CD4-positive, CD25-positive, alpha-beta regulatory T cell (primary cell): ENCODE results near the gene LRMDA. TPM values are rescaled to one million over a fixed set of nuclear protein-coding genes. Genes with fewer than 3 reads are reported as not detected.

Experiments
- ATAC-seq, 2 donors: fragments of 150-1000 bp; cut with Tn5 transposase; one replicate each; pipeline ENCODE4 v1.10.0; 2021; ENCODE audit warnings: low read depth in 2 of 2, moderate number of reproducible peaks in 2 of 2, moderate library complexity in 1 of 2
- DNase-seq, 3 donors: peaks; one replicate each; pipeline versions ENCODE4 v3.0.0 to v3.0.0-alpha.2; 2012 to 2022; ENCODE audit warnings: mixed read lengths in 1 of 3
- H3K27ac ChIP-seq: one replicate; pipeline ENCODE4 v1.7.0; 2013; ENCODE audit warnings: mild to moderate bottlenecking, low read length; ENCODE audit not compliant: insufficient read depth, poor library complexity, severe bottlenecking
- H3K27me3 ChIP-seq: one replicate; pipeline ENCODE4 v1.7.0; 2013; ENCODE audit warnings: low read length; ENCODE audit not compliant: control insufficient read depth, insufficient read depth
- H3K36me3 ChIP-seq: one replicate; pipeline ENCODE4 v1.7.0; 2013; ENCODE audit warnings: mild to moderate bottlenecking, low read length, moderate library complexity; ENCODE audit not compliant: control insufficient read depth, insufficient read depth
- H3K4me1 ChIP-seq: 2 replicates; pipeline ENCODE4 v1.7.0; 2013; ENCODE audit warnings: mild to moderate bottlenecking, low read length; ENCODE audit not compliant: insufficient read depth, control insufficient read depth, poor library complexity, severe bottlenecking
- H3K4me3 ChIP-seq: one replicate; pipeline ENCODE4 v1.7.0; 2013; ENCODE audit warnings: low read depth, mild to moderate bottlenecking, low read length, moderate library complexity
- H3K9me3 ChIP-seq, 2 experiments: 1 replicate in 1 of 2; 2 replicates in 1 of 2; pipeline ENCODE4 v1.7.0; 2013; ENCODE audit warnings: low read length in 2 of 2, mild to moderate bottlenecking in 1 of 2, moderate library complexity in 1 of 2; ENCODE audit not compliant: control insufficient read depth in 2 of 2
- H3K27ac Mint-ChIP-seq, 3 donors: one replicate each; pipeline ENCODE4 v1.8.0; 2020 to 2022; ENCODE audit warnings: mild to moderate bottlenecking in 3 of 3, mixed read lengths in 3 of 3, moderate library complexity in 2 of 3
- H3K27me3 Mint-ChIP-seq: one replicate; pipeline ENCODE4 v1.8.0; 2022; ENCODE audit warnings: mild to moderate bottlenecking, mixed read lengths
- H3K36me3 Mint-ChIP-seq: one replicate; pipeline ENCODE4 v1.8.0; 2020; ENCODE audit warnings: mixed read lengths
- H3K4me1 Mint-ChIP-seq, 4 donors: one replicate each; pipeline ENCODE4 v1.8.0; 2020 to 2022; ENCODE audit warnings: mixed read lengths in 4 of 4, mild to moderate bottlenecking in 1 of 4
- H3K4me3 Mint-ChIP-seq, 4 donors: one replicate each; pipeline ENCODE4 v1.8.0; 2020 to 2022; ENCODE audit warnings: mild to moderate bottlenecking in 4 of 4, mixed read lengths in 4 of 4, moderate library complexity in 3 of 4
- H3K9me3 Mint-ChIP-seq, 7 donors: one replicate each; pipeline ENCODE4 v1.8.0; 2020 to 2022; ENCODE audit warnings: mixed read lengths in 7 of 7, mild to moderate bottlenecking in 3 of 7, moderate library complexity in 2 of 7
- polyA plus RNA-seq, 4 donors: library from polyadenylated mRNA; unstranded; fragments of 300-500 nt; fragmentation: Illumina TruSeq; gene quantifications; one replicate each; pipeline ENCODE4 v1.2.3, GENCODE V29; 2021
- total RNA-seq: library from RNA; stranded (reverse); gene quantifications from one replicate; pipeline ENCODE4 v1.2.3, GENCODE V29; 2022

LRMDA gene
- total and polyA plus RNA-seq, 5 donors from 2014 or later = 0.10 TPM; not detected in 4

DNA sequence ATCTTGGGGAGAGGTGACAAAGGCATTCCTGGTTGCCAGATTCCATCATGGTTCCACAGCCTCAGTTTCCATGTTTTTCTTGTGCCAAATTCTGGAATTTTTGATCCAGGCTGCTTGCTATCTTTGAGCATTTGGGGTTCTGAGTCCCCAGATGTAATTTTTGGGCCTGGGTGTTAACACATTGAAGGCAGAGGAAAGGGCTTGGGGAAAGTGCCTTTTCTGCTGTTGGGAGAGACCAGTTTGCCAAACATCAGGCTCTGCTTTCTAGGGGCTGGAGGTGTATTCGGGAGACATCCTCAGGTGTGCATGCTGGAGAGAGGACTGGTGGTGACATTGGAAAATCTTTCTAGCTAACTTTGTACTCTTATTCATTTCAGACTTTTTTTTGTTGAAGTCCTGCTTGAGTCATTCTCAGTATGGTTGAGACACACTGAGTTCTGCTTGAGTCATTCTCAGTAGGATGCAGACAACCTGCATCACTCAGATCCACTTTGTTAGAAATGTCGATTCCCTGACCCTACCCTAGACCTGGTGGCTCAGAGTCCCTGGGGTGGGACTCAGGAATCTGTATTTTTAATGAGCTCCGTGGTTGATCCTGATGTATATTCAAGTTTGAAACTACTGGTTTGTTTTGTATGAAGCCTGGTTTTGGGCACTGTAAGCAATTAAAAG is 101.0 kb downstream of the LRMDA start:
- peaks cover 7% of the 10 kb centered on the region for H3K27me3 Mint-ChIP-seq
- Histone ChIP-seq H3K36me3 (no peaks in the 10 kb centered on the region), H3K27ac (no peak overlapping the region), H3K9me3 (no peaks in the 10 kb centered on the region), H3K4me3 (no peak overlapping the region), H3K27me3 (no peaks in the 10 kb centered on the region), H3K4me1 (no peaks in the 10 kb centered on the region)
- no peak for ATAC-seq
- no peak for DNase-seq
- no peak overlapping the region for H3K4me3 Mint-ChIP-seq
- H3K27ac Mint-ChIP-seq = no peak overlapping the region
- H3K36me3 Mint-ChIP-seq = no peaks in the 10 kb centered on the region
- H3K9me3 Mint-ChIP-seq = peaks cover 0 to 4% (median 0%) of the 10 kb centered on the region in 7 donors
- H3K4me1 Mint-ChIP-seq = peaks cover 0 to 5% (median 0%) of the 10 kb centered on the region in 4 donors

DNA sequence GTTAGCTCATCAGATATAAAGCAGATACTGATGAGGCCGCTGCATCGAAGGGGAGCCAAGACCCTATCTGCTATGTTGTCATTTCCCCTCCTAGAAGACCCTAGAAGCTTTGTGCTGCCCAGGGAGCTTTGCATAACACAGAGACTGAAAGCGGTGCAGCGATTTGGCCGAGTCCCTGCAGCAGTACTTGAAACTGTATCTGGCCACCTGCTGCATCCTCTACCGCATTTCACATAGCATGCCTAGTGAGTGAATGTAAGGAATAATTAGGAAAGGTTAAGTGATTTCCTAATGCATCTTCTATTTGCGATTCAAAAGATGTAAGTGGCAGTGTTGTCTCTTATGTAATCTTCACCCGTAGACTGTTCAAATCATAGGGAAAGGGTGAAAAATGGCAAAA is 106.7 kb downstream of the LRMDA start:
- no peaks in the 10 kb centered on the region for H3K4me1 ChIP-seq
- Mint-ChIP-seq H3K27ac (no peak overlapping the region), H3K27me3 (peaks cover 19% of the 10 kb centered on the region), H3K4me3 (no peak overlapping the region), H3K4me1 (no peaks in the 10 kb centered on the region), H3K36me3 (no peaks in the 10 kb centered on the region), H3K9me3 (no peaks in the 10 kb centered on the region)
- no peaks in the 10 kb centered on the region for H3K9me3 ChIP-seq
- DNase-seq (no peak), ATAC-seq (no peak)
- H3K36me3 ChIP-seq = no peaks in the 10 kb centered on the region
- H3K4me3 ChIP-seq = no peak overlapping the region
- peaks cover 4% of the 10 kb centered on the region for H3K27me3 ChIP-seq
- no peak overlapping the region for H3K27ac ChIP-seq

DNA sequence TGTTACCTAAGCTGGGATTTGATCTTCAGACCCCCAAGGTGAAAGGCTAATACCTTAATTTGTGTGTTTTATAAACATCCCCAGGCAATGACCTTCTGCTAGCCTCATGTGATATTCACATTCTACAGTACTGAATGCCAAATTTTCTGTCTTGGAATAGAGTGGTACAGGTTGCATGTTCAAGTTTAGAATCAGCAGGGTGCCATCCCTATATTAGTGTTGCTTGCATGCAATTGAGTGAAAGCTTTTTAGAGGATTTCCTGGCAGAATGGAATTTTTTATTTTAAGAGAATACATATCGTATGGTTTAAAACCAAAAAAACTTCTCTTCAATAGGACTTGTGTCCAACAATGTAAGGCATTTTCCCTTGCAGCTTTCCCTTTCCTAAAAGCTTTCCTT is 107.3 kb downstream of the LRMDA start:
- Mint-ChIP-seq H3K27ac (no peak overlapping the region), H3K4me1 (no peaks in the 10 kb centered on the region)

DNA sequence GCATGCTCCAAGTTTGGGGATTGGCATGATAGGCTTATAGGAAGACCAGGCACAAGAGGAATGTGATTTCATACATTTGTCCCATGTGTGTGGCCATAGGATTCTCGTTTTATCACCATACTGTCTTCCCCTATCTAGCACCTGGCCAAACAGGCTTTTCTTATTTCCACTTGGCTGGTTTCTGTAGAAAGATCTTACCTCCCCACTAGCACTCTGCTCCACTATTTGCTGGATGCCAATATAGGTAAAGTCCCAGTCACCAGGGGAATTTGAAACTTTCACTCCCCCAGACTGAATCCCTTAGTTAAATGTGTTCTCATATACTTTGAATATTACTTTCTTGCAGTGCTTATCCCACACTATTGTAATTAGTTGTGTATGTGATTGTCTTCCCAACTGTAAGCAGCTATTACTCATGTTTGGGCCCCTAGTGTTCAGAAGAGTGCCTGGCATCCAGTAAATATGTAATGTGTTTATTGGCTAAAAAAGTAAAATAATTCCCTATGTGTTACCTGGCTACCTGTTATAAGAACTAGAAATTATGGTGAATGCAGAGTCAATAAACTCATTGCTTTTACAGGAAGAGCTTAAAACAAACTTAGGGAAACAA is 109.0 kb downstream of the LRMDA start:
- Histone ChIP-seq H3K4me3 (no peak overlapping the region), H3K4me1 (no peaks in the 10 kb centered on the region), H3K27ac (no peak overlapping the region), H3K36me3 (no peaks in the 10 kb centered on the region), H3K27me3 (peaks cover 6% of the 10 kb centered on the region), H3K9me3 (no peaks in the 10 kb centered on the region)
- no peaks in the 10 kb centered on the region for H3K36me3 Mint-ChIP-seq
- no peak overlapping the region for H3K4me3 Mint-ChIP-seq
- no peak for ATAC-seq
- no peaks in the 10 kb centered on the region for H3K4me1 Mint-ChIP-seq
- H3K27ac Mint-ChIP-seq = no peak overlapping the region
- no peak for DNase-seq
- peaks cover 19% of the 10 kb centered on the region for H3K27me3 Mint-ChIP-seq
- peaks cover 0 to 4% (median 0%) of the 10 kb centered on the region in 7 donors for H3K9me3 Mint-ChIP-seq

More for the DNA sequence above, 107.3 kb downstream of the LRMDA start:
- H3K36me3 ChIP-seq = no peaks in the 10 kb centered on the region
- ATAC-seq = no peak
- peaks cover 5% of the 10 kb centered on the region for H3K27me3 ChIP-seq
- no peak overlapping the region for H3K4me3 ChIP-seq
- H3K4me3 Mint-ChIP-seq = no peak overlapping the region
- DNase-seq = no peak
- no peak overlapping the region for H3K27ac ChIP-seq
- no peaks in the 10 kb centered on the region for H3K9me3 ChIP-seq
- H3K4me1 ChIP-seq = no peaks in the 10 kb centered on the region
- H3K9me3 Mint-ChIP-seq = peaks cover 0 to 2% (median 0%) of the 10 kb centered on the region in 7 donors
- H3K36me3 Mint-ChIP-seq = no peaks in the 10 kb centered on the region
- peaks cover 19% of the 10 kb centered on the region for H3K27me3 Mint-ChIP-seq

DNA sequence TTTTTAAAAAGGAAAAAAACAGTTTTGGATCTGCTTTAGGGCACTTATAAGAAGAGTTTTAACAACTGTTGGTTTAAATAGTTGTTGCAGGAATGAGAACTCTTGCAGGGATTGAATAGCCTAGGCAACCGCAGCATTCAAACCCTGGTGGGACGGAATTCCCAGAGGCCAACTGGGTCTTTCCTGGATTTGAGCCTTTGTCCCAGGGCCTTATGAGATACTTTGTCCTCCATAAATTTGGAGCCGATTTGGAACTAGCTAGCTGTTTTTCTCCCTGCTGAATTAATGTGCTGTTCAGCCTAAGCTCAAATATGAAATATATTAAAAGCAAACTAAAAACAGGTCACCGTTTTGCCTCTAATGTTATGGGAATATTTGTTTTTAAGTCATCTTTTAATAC is 109.6 kb downstream of the LRMDA start:
- no peak overlapping the region for H3K27ac Mint-ChIP-seq
- H3K4me3 ChIP-seq = no peak overlapping the region
- no peak overlapping the region for H3K4me3 Mint-ChIP-seq
- no peak for ATAC-seq
- no peaks in the 10 kb centered on the region for H3K36me3 Mint-ChIP-seq
- no peaks in the 10 kb centered on the region for H3K4me1 ChIP-seq
- peaks cover 19% of the 10 kb centered on the region for H3K27me3 Mint-ChIP-seq
- H3K4me1 Mint-ChIP-seq = no peaks in the 10 kb centered on the region
- no peak for DNase-seq
- no peaks in the 10 kb centered on the region for H3K36me3 ChIP-seq
- peaks cover 6% of the 10 kb centered on the region for H3K27me3 ChIP-seq
- H3K27ac ChIP-seq = no peak overlapping the region
- H3K9me3 Mint-ChIP-seq = peaks cover 0 to 4% (median 0%) of the 10 kb centered on the region in 7 donors
- H3K9me3 ChIP-seq = no peaks in the 10 kb centered on the region

DNA sequence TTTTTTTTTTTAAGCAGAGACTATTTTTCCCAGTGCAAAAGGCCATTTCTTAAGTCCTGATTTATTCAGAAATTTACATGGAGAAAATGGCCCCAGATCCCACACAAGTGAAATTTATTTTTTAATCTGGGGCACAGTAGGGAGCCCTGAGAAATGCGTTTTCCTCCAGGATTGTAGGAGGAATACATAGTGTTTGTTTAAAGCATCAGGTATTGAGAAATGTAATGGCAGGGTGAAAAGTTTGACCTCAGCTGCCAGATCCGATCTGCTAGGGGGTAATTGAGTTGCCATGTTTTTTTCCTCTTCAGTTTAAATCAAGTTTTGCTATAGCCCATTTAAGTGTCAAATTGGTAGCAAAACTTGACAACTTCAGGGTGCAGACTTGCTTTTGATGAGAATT is 110.0 kb downstream of the LRMDA start:
- Histone ChIP-seq H3K4me1 (no peaks in the 10 kb centered on the region), H3K36me3 (no peaks in the 10 kb centered on the region)
- H3K36me3 Mint-ChIP-seq = no peaks in the 10 kb centered on the region

DNA sequence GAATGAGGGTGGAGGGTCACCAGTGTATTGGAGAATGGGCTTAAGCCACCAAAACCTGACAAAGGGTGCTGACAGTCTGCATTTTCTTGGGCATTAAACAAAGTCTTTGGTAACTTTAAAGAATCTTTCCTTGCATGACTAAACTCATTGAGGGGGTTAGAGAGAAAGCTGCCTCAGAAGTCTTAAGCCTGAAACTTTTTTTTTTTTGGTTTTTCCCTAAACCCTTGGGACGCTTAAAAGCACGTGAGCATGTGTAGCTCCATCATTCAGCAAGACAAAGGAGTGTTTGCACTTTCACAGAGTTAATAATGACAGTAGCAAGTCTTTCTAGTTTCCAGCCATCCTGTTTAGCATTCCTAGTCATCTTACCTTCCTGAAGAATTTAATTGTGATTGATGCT is 110.7 kb downstream of the LRMDA start:
- no peaks in the 10 kb centered on the region for H3K36me3 Mint-ChIP-seq
- peaks cover 6% of the 10 kb centered on the region for H3K27me3 ChIP-seq
- no peak for DNase-seq

More for the DNA sequence above, 110.0 kb downstream of the LRMDA start:
- Histone ChIP-seq H3K9me3 (no peaks in the 10 kb centered on the region), H3K4me3 (no peak overlapping the region), H3K27ac (no peak overlapping the region), H3K27me3 (peaks cover 6% of the 10 kb centered on the region)
- Mint-ChIP-seq H3K9me3 (peaks cover 0 to 4% (median 0%) of the 10 kb centered on the region in 7 donors), H3K27ac (no peak overlapping the region), H3K4me1 (no peaks in the 10 kb centered on the region), H3K27me3 (peaks cover 19% of the 10 kb centered on the region), H3K4me3 (no peak overlapping the region)
- DNase-seq (no peak), ATAC-seq (no peak)

DNA sequence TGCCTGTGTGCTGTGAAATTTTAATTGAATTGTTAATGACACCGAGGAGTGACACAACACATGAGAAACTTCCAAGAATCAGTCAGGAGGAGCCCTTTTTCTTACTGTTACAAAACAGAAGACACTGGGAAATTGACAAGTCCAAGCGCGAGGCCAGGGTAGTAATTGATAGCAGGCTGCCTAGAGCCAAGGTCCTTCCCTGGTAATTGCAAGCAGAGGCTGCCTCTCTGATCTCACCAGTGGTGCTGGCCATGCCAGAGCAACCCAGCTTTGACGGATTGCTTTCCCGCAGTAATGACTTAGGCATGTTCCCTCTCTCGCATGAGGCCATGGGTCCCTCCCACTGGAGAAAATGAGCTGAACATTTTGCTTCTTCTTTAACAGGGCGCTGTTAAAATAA is 111.5 kb downstream of the LRMDA start:
- no peaks in the 10 kb centered on the region for H3K36me3 Mint-ChIP-seq
- H3K27ac Mint-ChIP-seq = no peak overlapping the region
- peaks cover 6% of the 10 kb centered on the region for H3K27me3 ChIP-seq

More for the DNA sequence above, 110.7 kb downstream of the LRMDA start:
- no peak overlapping the region for H3K27ac ChIP-seq
- Mint-ChIP-seq H3K27me3 (peaks cover 19% of the 10 kb centered on the region), H3K27ac (no peak overlapping the region), H3K4me3 (no peak overlapping the region), H3K4me1 (no peaks in the 10 kb centered on the region), H3K9me3 (peaks cover 0 to 4% (median 0%) of the 10 kb centered on the region in 7 donors)
- H3K4me3 ChIP-seq = no peak overlapping the region
- H3K9me3 ChIP-seq = no peaks in the 10 kb centered on the region
- no peaks in the 10 kb centered on the region for H3K36me3 ChIP-seq
- H3K4me1 ChIP-seq = no peaks in the 10 kb centered on the region
- no peak for ATAC-seq

More for the DNA sequence above, 111.5 kb downstream of the LRMDA start:
- Histone ChIP-seq H3K36me3 (no peaks in the 10 kb centered on the region), H3K4me3 (no peak overlapping the region), H3K9me3 (no peaks in the 10 kb centered on the region), H3K4me1 (no peaks in the 10 kb centered on the region), H3K27ac (no peak overlapping the region)
- H3K4me1 Mint-ChIP-seq = no peaks in the 10 kb centered on the region
- H3K27me3 Mint-ChIP-seq = peaks cover 18% of the 10 kb centered on the region
- no peak overlapping the region for H3K4me3 Mint-ChIP-seq
- DNase-seq = no peak
- ATAC-seq = no peak
- peaks cover 0 to 4% (median 0%) of the 10 kb centered on the region in 7 donors for H3K9me3 Mint-ChIP-seq
